GM18858 (cell line): ENCODE data around the gene LIPH.

Experiments used
- ATAC-seq: cut with Tn5 transposase; IDR thresholded peaks from one replicate; pipeline ENCODE4 v1.9.1; 2021; ENCODE audit not compliant: unreplicated experiment

LIPH gene

GRCh38 chr3:185549122-185549521 lies 3.3 kb downstream of the LIPH start:
- no peak for ATAC-seq

GRCh38 chr3:185540695-185541094 lies 11.7 kb downstream of the LIPH start:
- ATAC-seq, result no peak

GRCh38 chr3:185539934-185540333 lies 12.5 kb downstream of the LIPH start:
- no peak for ATAC-seq

GRCh38 chr3:185537369-185537970 lies 14.9 kb downstream of the LIPH start:
- peak; percentile 96 for ATAC-seq

GRCh38 chr3:185534511-185534910 lies 17.9 kb downstream of the LIPH start:
- no peak for ATAC-seq

DNA sequence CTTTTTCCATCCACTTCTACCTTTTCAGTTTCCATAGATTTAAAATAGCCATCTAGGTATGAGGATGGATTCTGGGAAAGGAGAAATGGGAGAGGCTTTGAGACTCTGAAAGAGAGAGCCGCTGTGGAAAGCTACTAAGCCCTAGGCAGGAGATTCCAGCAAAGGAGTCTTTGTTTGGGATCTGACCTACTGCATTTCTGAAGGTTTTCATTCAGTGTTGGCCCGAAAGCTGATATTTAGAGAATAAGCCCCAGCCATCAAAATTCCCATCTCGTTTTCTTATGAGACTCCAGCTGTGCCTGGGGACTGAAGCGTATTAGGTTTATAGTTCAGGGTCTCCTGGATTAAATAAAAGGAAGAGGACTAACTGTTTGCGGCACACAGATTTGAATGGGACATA lies 19.5 kb downstream of the LIPH start:
- ATAC-seq, result no peak

GRCh38 chr3:185530856-185531255 lies 21.5 kb downstream of the LIPH start:
- no peak for ATAC-seq

GRCh38 chr3:185528532-185528931 lies 23.9 kb downstream of the LIPH start:
- no peak for ATAC-seq

- ATAC-seq, result no peak
These were observed 25.0 kb downstream of the LIPH start for GRCh38 chr3:185527364-185527763.

DNA sequence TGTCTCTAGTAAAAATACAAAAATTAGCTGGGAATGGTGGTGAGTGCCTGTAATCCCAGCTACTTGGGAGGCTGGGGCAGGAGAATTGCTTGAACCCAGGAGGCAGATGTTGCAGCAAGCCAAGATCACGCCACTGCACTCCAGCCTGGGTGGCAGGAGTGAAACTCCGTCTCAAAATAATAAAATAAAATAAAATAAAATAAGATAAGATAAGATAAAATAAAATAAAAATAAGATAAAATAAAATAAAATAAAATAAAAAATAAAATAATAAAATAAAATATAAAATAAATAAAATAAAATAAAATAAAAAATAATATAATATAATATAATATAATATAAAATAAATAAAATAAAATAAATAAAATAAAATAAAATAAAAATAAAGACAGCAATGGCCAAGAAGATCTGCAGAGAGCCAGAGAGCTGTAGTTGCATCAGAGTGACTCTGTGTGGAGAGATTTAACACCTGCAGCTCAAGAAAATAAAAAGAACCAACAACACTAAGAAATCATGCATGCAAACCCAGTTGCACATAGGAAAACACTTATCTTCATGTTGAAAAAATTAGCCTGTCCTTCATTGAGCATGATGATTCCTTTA lies 25.9 kb downstream of the LIPH start:
- no peak for ATAC-seq

- no peak for ATAC-seq
These were observed 30.8 kb downstream of the LIPH start for GRCh38 chr3:185521349-185522138.

DNA sequence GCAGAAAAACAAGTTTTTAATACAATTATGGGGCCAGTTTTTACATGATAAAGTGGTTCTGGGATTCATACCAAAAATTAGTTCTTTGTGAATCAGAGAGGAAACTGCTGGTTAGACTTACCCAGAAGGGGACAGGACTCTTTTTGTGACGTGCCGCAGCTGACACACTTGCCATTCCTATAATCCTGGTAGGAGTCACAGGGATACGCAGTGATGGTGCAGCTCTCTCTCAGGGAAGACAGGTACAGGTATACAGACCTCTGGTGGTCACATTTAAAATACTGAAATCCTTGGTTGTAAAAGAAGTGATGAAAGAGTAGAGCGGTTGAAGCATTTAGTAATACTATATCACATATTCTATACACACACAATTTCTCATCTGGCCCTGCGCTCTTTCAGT lies 33.4 kb downstream of the LIPH start:
- ATAC-seq, result no peak

GRCh38 chr3:185517387-185518130 lies 34.8 kb downstream of the LIPH start:
- ATAC-seq, result no peak

- no peak for ATAC-seq
These were observed 40.7 kb downstream of the LIPH start for GRCh38 chr3:185511711-185512110.

DNA sequence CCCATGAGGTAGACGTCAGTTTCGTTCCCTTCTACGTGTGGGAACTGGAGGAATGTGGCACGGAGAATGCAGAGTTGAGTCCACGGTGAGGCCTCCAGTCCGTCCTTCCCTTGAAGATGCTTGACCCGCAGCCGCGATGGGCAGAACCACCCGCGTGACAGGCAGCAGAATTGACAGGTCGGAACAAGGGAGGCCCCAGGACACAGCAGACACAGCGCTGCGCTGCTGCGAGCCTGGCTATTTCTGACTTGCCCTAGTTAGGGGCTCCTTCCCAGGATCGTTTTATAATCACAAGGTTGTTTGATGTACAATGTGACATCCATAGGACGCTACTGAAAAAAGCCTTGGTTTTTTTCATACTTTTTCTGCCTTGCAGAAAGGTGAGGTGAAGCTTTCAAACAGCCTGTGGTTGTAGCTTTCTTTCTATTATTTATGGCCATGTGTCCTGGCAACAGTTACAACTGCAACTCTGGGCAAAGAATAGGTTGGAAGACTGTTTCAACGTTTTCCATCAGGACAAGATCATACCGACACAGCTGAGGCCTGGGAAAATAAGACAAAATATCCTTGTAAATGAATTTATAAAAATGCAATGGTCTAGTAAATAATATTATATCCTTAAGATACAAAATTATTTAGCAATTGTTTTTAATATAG lies 43.9 kb downstream of the LIPH start:
- ATAC-seq, result no peak

DNA sequence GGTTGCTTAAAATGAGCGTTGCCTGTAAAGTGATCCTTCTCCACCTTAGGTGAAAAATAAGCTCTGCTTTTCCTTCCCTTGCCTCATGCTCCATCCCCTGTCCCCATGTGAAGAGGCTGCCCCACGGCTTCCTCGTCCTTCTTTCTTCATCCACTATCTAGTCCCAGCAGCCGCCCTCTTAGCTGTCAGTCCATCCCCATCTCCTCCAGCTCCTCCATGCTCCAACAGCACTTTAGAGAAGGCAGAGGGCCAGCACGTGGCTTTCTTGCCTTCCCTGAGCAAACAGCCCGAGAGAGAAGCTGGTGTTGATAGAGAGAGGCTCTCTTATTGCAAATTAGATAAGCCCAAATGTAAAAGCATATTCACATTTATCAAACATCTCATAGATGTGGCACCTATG lies 44.5 kb downstream of the LIPH start:
- no peak for ATAC-seq

GRCh38 chr3:185504636-185505035 lies 47.8 kb downstream of the LIPH start:
- ATAC-seq, result no peak

DNA sequence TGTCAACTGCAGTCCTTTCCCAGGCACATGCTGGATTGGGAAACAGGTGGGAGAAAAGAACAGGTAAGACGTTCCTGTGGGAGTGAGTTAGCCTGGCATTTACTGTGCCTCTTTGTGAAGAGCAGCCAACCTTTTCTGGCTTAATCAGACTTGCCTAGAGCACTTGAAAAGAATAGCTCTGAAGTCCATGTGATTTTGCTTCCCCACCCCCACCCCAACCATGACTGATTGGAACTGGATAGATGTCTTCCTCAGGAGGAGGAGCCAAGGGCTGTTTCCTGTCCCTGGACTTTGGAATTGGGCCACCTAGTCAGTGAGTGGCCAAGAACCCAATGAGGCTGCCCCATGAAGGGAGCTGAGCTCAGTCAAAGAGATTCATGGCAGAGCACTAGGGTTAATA lies 48.9 kb downstream of the LIPH start:
- no peak for ATAC-seq

DNA sequence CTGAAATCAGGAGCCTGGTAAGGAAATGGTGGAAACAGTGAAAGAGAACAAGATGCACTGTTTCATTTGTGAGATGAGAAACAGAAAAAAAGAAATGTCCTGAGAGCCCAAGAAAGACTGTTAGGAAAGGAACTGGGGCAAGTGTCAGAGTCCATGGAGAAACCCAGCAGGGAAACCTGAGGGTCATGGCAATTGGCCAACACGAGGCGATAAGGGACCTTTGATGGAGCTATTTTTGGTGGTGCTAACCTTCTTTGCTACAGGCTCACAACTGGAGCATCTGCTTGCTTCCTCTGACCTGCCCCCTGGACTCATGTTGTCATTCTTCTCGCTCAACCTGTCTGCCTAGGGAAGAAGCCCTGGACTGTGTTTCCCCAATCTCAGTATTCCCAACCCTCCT lies 49.4 kb downstream of the LIPH start:
- ATAC-seq, result no peak

GRCh38 chr3:185498503-185499396 lies 53.6 kb downstream of the LIPH start, which contains the start of gene TMEM41A:
TSS of gene TMEM41A (minus strand) at chr3:185499035. CDS start at chr3:185498961, 74 bp downstream.
- peak; percentile 87 for ATAC-seq
